Activated B cell treated with CpG ODN at 0.5 μM for 24 hours (primary cell): ENCODE results near the gene SLC26A4. TPM values are rescaled to one million over a fixed set of nuclear protein-coding genes. Genes with fewer than 3 reads are reported as not detected.

Experiments
- ATAC-seq: fragments of 200-7000 bp; cut with Tn5 transposase; one replicate; pipeline ENCODE4 v1.10.0; 2021; ENCODE audit warnings: low read depth, mild to moderate bottlenecking, moderate library complexity
- CTCF ChIA-PET: fragments of 350-600 bp; sonication (Branson Sonifier 250); formaldehyde crosslinking; loops from one replicate; lab custom pipeline; 2021; ENCODE audit warnings: antibody characterized with exemption; lab: Charles Lee
- POLR2A ChIA-PET: fragments of 350-600 bp; sonication (Branson Sonifier 250); formaldehyde crosslinking; loops from one replicate; lab custom pipeline; 2021; ENCODE audit warnings: antibody characterized with exemption; lab: Charles Lee
- DNase-seq: peaks from one replicate; pipeline ENCODE4 v3.0.0; 2022
- H3K27ac Mint-ChIP-seq: one replicate; pipeline ENCODE4 v1.8.0; 2020; ENCODE audit warnings: mixed read lengths
- H3K27me3 Mint-ChIP-seq: one replicate; pipeline ENCODE4 v1.8.0; 2021; ENCODE audit warnings: mixed read lengths
- H3K36me3 Mint-ChIP-seq: one replicate; pipeline ENCODE4 v1.8.0; 2021; ENCODE audit warnings: low read depth, mixed read lengths
- H3K4me1 Mint-ChIP-seq: one replicate; pipeline ENCODE4 v1.8.0; 2021; ENCODE audit warnings: mixed read lengths
- H3K4me3 Mint-ChIP-seq: one replicate; pipeline ENCODE4 v1.8.0; 2020; ENCODE audit warnings: mild to moderate bottlenecking, mixed read lengths
- H3K9me3 Mint-ChIP-seq: one replicate; pipeline ENCODE4 v1.8.0; 2020; ENCODE audit warnings: mixed read lengths
- intact Hi-C: fragments of 100-400 bp; cut with micrococcal nuclease; formaldehyde crosslinking; loops from one replicate; pipeline ENCODE4 v1.15.1; 2024
- total RNA-seq: library from RNA; stranded (reverse); gene quantifications from 2 replicates; pipeline ENCODE4 v1.2.3, GENCODE V29; 2022
- TF ChIP-seq, protein P1 (sequence below): fragments of 200-600 bp; IDR thresholded peaks from one replicate; pipeline ENCODE4 v1.8.0; 2022; ENCODE audit warnings: antibody characterized with exemption, mild to moderate bottlenecking

The SLC26A4 gene
- total RNA-seq, 1 donor from 2014 or later: 0.13 TPM

DNA sequence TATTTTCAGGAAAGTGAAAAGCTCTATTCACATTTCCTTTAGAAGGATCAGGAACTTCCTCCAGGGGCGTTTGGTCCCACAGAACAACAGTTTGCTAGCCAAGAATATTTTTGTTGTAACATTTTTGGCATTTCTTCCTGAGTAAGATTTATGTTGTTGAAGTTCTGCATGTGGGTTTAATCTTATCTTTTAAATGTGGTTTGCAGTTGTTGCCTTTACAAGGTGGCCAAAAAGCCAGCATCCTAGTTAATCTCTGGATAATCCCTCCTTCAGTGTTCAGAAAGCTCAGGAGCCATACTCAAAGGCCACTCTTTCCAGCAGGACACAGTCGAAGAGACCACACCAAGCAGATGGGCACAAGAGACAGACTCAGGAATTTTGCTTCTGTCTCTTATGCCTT lies 30.0 kb downstream of the SLC26A4 start:
- ATAC-seq: no peak
- CTCF ChIA-PET: no interaction called here
- H3K36me3 Mint-ChIP-seq: no peaks in the 10 kb centered on the region

DNA sequence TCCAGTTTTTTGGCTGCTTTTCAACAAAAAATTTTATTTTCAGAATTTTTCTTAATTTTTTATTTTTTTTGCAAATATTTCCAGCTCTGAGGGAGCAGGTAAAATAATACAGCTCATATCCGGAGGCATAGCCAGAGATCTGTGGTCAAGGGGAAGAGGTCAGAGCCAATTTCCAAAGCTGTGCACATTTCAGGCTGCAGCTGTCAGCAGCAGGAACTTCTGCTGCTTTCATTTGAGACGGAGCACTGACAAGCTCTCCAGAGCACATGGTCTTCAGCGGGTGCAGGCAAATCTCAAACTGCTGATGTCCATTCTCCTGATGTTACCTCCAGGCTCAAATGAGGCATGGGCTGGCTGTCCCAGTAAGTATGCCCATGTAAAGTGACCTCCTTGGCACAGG lies 31.1 kb downstream of the SLC26A4 start:
- intact Hi-C loops: no loop called here
- CTCF ChIA-PET: no interaction called here

More for the DNA sequence above, 30.0 kb downstream of the SLC26A4 start:
- intact Hi-C loops: no loop called here
- no peak for DNase-seq
- TF ChIP-seq, protein P1, sequence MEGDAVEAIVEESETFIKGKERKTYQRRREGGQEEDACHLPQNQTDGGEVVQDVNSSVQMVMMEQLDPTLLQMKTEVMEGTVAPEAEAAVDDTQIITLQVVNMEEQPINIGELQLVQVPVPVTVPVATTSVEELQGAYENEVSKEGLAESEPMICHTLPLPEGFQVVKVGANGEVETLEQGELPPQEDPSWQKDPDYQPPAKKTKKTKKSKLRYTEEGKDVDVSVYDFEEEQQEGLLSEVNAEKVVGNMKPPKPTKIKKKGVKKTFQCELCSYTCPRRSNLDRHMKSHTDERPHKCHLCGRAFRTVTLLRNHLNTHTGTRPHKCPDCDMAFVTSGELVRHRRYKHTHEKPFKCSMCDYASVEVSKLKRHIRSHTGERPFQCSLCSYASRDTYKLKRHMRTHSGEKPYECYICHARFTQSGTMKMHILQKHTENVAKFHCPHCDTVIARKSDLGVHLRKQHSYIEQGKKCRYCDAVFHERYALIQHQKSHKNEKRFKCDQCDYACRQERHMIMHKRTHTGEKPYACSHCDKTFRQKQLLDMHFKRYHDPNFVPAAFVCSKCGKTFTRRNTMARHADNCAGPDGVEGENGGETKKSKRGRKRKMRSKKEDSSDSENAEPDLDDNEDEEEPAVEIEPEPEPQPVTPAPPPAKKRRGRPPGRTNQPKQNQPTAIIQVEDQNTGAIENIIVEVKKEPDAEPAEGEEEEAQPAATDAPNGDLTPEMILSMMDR: no peak
- Mint-ChIP-seq H3K27me3 (peaks cover 14% of the 10 kb centered on the region), H3K4me1 (no peaks in the 10 kb centered on the region), H3K27ac (no peak overlapping the region), H3K4me3 (no peak overlapping the region), H3K9me3 (no peaks in the 10 kb centered on the region)
- POLR2A ChIA-PET: no interaction called here

DNA sequence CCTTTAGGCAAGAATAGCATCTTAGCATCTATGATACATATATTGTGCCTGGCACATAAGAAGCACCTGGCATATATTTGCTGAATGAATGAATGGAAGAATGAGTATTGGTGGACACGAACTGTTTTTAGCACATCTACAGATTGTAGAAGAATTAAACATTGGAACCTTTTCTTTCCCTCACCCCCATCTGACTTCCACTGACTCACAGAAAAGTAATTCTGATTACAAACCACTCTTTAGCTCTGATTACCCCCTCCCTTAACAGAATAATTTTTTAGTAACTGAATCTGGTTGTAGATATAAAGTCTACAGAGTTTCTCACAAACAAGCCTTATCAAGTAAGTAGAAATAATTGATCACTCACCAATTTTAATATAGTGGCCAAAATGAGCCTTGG lies 31.9 kb downstream of the SLC26A4 start:
- TF ChIP-seq, protein P1: no peak
- ChIA-PET POLR2A (no interaction called here), CTCF (no interaction called here)
- Mint-ChIP-seq H3K9me3 (no peaks in the 10 kb centered on the region), H3K27me3 (peaks cover 13% of the 10 kb centered on the region), H3K4me3 (no peak overlapping the region), H3K27ac (no peak overlapping the region), H3K4me1 (no peaks in the 10 kb centered on the region), H3K36me3 (no peaks in the 10 kb centered on the region)
- no peak for ATAC-seq
- DNase-seq: no peak
- intact Hi-C loops: no loop called here

More for the DNA sequence above, 31.1 kb downstream of the SLC26A4 start:
- no peak for ATAC-seq
- POLR2A ChIA-PET: no interaction called here
- H3K4me3 Mint-ChIP-seq: no peak overlapping the region
- no peaks in the 10 kb centered on the region for H3K4me1 Mint-ChIP-seq
- DNase-seq: no peak
- no peaks in the 10 kb centered on the region for H3K9me3 Mint-ChIP-seq
- no peak overlapping the region for H3K27ac Mint-ChIP-seq
- TF ChIP-seq, protein P1: no peak
- H3K27me3 Mint-ChIP-seq: peaks cover 14% of the 10 kb centered on the region
- no peaks in the 10 kb centered on the region for H3K36me3 Mint-ChIP-seq

DNA sequence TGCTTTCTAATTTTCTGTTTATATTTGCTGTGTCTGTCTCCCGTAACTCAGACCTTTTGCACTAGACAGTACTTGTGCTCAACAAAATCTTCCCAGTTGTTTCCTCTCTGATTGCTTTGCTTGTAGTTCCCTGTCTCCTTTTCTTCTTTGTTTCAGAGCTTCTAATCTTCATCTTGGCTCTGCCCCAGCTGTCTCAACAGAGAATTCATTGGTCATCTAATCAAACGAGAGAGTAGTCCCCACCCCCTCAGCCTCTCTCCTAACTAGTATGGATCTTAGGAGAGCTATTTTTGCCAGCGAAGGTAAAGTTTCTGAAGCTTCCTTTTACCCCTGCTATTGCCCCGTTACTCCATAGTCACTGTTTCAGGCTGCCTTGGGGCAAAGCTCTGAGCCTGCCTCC lies 32.8 kb downstream of the SLC26A4 start:
- no peaks in the 10 kb centered on the region for H3K9me3 Mint-ChIP-seq
- no peak overlapping the region for H3K27ac Mint-ChIP-seq
- no peak overlapping the region for H3K4me3 Mint-ChIP-seq
- intact Hi-C loops: no loop called here
- POLR2A ChIA-PET: no interaction called here
- ATAC-seq: no peak
- TF ChIP-seq, protein P1: no peak
- peaks cover 10% of the 10 kb centered on the region for H3K27me3 Mint-ChIP-seq
- H3K4me1 Mint-ChIP-seq: no peaks in the 10 kb centered on the region
- no peaks in the 10 kb centered on the region for H3K36me3 Mint-ChIP-seq
- DNase-seq: no peak
- CTCF ChIA-PET: no interaction called here

DNA sequence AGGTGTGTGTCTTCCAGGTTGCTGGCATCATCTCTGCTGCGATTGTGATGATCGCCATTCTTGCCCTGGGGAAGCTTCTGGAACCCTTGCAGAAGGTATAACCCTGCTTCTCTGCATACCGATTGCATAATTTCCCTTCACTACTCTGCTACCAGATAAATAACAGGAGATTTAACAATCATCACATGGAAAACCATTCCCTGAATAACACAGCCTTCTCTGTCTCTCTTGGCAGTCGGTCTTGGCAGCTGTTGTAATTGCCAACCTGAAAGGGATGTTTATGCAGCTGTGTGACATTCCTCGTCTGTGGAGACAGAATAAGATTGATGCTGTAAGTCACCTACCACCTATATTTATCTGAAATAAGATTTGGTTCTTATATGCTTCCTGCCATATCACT lies 33.8 kb downstream of the SLC26A4 start:
- H3K27ac Mint-ChIP-seq: no peak overlapping the region
- ChIA-PET CTCF (no interaction called here), POLR2A (no interaction called here)
- H3K36me3 Mint-ChIP-seq: no peaks in the 10 kb centered on the region
- no peak overlapping the region for H3K4me3 Mint-ChIP-seq
- DNase-seq (no peak), ATAC-seq (no peak)
- peaks cover 10% of the 10 kb centered on the region for H3K27me3 Mint-ChIP-seq
- intact Hi-C loops: no loop called here
- TF ChIP-seq, protein P1: no peak
- no peaks in the 10 kb centered on the region for H3K9me3 Mint-ChIP-seq
- no peaks in the 10 kb centered on the region for H3K4me1 Mint-ChIP-seq
